ENCODE data around the gene TUBB4A. TPM values are rescaled to one million over a fixed set of nuclear protein-coding genes. Genes with fewer than 3 reads are reported as not detected.
A peak's percentile ranks its signal among the peaks of the same experiment; 100 is the strongest.

The TUBB4A gene
- total RNA-seq, 3 donors from 2014 or later: 0.48 TPM; not detected in 2

GRCh38 chr19:6479836-6480398 is 22.2 kb downstream of the TUBB4A start:
- Histone ChIP-seq H3K27ac (no peak overlapping the region), H3K4me3 (no peak overlapping the region), H3K36me3 (no peaks in the 10 kb centered on the region), H3K27me3 (peaks cover 0 to 20% of the 10 kb centered on the region in 2 donors), H3K9me3 (no peaks in the 10 kb centered on the region), H3K4me1 (peaks cover 0 to 5% of the 10 kb centered on the region in 2 donors)
- no peak for TF ChIP-seq POLR2AphosphoS5 (IDR thresholded peaks at IDR 0.05)
- TF ChIP-seq POLR2A (IDR thresholded peaks at IDR 0.05): no peak
- TF ChIP-seq, protein P1, sequence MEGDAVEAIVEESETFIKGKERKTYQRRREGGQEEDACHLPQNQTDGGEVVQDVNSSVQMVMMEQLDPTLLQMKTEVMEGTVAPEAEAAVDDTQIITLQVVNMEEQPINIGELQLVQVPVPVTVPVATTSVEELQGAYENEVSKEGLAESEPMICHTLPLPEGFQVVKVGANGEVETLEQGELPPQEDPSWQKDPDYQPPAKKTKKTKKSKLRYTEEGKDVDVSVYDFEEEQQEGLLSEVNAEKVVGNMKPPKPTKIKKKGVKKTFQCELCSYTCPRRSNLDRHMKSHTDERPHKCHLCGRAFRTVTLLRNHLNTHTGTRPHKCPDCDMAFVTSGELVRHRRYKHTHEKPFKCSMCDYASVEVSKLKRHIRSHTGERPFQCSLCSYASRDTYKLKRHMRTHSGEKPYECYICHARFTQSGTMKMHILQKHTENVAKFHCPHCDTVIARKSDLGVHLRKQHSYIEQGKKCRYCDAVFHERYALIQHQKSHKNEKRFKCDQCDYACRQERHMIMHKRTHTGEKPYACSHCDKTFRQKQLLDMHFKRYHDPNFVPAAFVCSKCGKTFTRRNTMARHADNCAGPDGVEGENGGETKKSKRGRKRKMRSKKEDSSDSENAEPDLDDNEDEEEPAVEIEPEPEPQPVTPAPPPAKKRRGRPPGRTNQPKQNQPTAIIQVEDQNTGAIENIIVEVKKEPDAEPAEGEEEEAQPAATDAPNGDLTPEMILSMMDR (IDR thresholded peaks at IDR 0.05): no peak
- DNase-seq (ENCODE audit: low spot score in 2 of 2): no peak
- intact Hi-C loops (cut with DNase I; ENCODE audit: low total_unique reads): no loop called here

- H3K36me3 ChIP-seq: no peaks in the 10 kb centered on the region
- H3K9me3 ChIP-seq: no peaks in the 10 kb centered on the region
- intact Hi-C loops (cut with DNase I; ENCODE audit: low total_unique reads): no loop called here
- peaks cover 0 to 23% of the 10 kb centered on the region in 2 donors for H3K27me3 ChIP-seq
- no peak for TF ChIP-seq POLR2A (IDR thresholded peaks at IDR 0.05)
- TF ChIP-seq POLR2AphosphoS5 (IDR thresholded peaks at IDR 0.05): no peak
- TF ChIP-seq, protein P1 (IDR thresholded peaks at IDR 0.05): no peak
- peaks cover 0 to 5% of the 10 kb centered on the region in 2 donors for H3K4me1 ChIP-seq
- no peak overlapping the region for H3K27ac ChIP-seq
- no peak for DNase-seq (ENCODE audit: low spot score in 2 of 2)
- H3K4me3 ChIP-seq: no peak overlapping the region
These were observed 23.3 kb downstream of the TUBB4A start for GRCh38 chr19:6478815-6479214.

GRCh38 chr19:6476896-6477431 is 25.1 kb downstream of the TUBB4A start:
- intact Hi-C loops (cut with DNase I; ENCODE audit: low total_unique reads): no loop called here
- Histone ChIP-seq H3K4me1 (peaks cover 0 to 5% of the 10 kb centered on the region in 2 donors), H3K4me3 (peak overlapping the region in 2 of 3 donors; percentile 42 to 56), H3K27me3 (peaks cover 0 to 23% of the 10 kb centered on the region in 2 donors), H3K27ac (no peak overlapping the region), H3K36me3 (no peaks in the 10 kb centered on the region), H3K9me3 (no peaks in the 10 kb centered on the region)
- no peak for DNase-seq (ENCODE audit: low spot score in 2 of 2)
- TF ChIP-seq, protein P1 (IDR thresholded peaks at IDR 0.05): no peak
- TF ChIP-seq POLR2A (IDR thresholded peaks at IDR 0.05) (no peak), POLR2AphosphoS5 (IDR thresholded peaks at IDR 0.05) (no peak)

GRCh38 chr19:6476155-6476895 is 25.8 kb downstream of the TUBB4A start:
- DNase-seq (ENCODE audit: low spot score in 2 of 2): peak in 1 of 2 donors; percentile 51
- Histone ChIP-seq H3K36me3 (no peaks in the 10 kb centered on the region), H3K9me3 (no peaks in the 10 kb centered on the region), H3K27me3 (peaks cover 0 to 23% of the 10 kb centered on the region in 2 donors), H3K4me3 (peak overlapping the region in 2 of 3 donors; percentile 42 to 56), H3K4me1 (peaks cover 0 to 5% of the 10 kb centered on the region in 2 donors), H3K27ac (no peak overlapping the region)
- TF ChIP-seq POLR2AphosphoS5 (IDR thresholded peaks at IDR 0.05) (no peak), POLR2A (IDR thresholded peaks at IDR 0.05) (no peak)
- TF ChIP-seq, protein P1 (IDR thresholded peaks at IDR 0.05): no peak
- intact Hi-C loops (cut with DNase I; ENCODE audit: low total_unique reads): no loop called here
